ENCODE results near the gene COA7.
"Not testable (repeated sequence)": the region's sequence is repeated elsewhere in the genome, so short reads cannot be mapped to it uniquely, and the experiment has no call there.

The COA7 gene

GRCh38 chr1:52697795-52698674 is at the start of gene COA7:
Gene COA7, minus strand, starts transcription at chr1:52698347. Its CDS starts 21 bp downstream, at chr1:52698326.
- Histone ChIP-seq H3K9me3 (peaks cover 4% of the 10 kb centered on the region; the same call in 1 of the 2 replicates), H3K4me1 (peaks cover 12% of the 10 kb centered on the region), H3K27me3 (ENCODE audit: low read depth) (no peaks in the 10 kb centered on the region), H3K36me3 (replicated peaks) (peaks cover 17% of the 10 kb centered on the region), H3K4me3 (peak within 1 kb of the TSS; percentile 70)
- peak; percentile 70 to 90 for DNase-seq (ENCODE audit: low spot score in 2 of 2)
- in situ Hi-C loops (cut with MboI; ENCODE audit: low sequenced_read_pairs) = loop anchor here (25.0 kb wide), 2 partner anchors 286 to 811 kb away; partner anchors contain the start of genes NRDC, ORC1 and PRPF38A

DNA sequence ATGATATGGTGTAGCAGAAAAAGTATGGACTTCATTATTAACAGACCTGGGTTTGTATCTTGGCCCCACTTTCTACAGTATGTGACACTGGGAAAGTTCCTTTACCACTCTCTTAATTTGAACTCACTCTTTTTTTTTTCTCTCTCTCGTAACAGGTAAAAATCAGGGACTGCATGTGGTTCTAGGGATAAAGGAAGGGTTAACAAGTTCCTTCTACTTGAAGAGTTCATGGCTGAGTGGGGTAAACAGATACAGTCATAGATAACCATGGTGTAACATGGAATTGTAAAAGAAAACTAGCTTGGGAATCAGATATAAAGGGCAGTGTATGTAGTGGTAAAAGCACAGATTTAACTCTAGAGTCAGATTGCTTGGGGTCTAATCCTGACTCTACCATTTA is 49.3 kb upstream of the COA7 start:
- no peaks in the 10 kb centered on the region for H3K27me3 ChIP-seq (ENCODE audit: low read depth)
- DNase-seq (ENCODE audit: low spot score in 2 of 2) = no peak
- no peaks in the 10 kb centered on the region for H3K9me3 ChIP-seq
- no peak overlapping the region for H3K4me3 ChIP-seq
- no peaks in the 10 kb centered on the region for H3K36me3 ChIP-seq (replicated peaks)
- H3K4me1 ChIP-seq = peaks cover 5% of the 10 kb centered on the region
- in situ Hi-C loops (cut with MboI; ENCODE audit: low sequenced_read_pairs) = no loop called here

DNA sequence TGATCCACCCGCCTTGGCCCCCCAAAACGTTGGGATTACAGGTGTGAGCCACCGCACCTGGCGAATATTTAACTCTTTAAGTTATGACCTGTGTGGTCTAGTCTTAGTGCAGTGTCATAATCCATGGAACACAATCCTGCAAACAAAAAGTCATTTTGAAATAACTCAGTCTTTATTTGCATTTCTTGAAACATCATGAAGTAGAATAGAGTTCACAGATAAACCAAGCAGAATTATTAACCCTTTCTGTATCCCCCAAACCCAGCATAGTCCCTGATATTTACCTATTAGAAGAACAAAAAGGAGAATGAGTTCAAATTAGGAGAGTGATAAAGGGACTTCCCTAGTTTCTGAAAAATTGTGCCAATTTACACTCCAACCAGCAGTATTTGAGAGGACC is 48.0 kb upstream of the COA7 start:
- no peaks in the 10 kb centered on the region for H3K27me3 ChIP-seq (ENCODE audit: low read depth)
- DNase-seq (ENCODE audit: low spot score in 2 of 2) = no peak
- no peak overlapping the region for H3K4me3 ChIP-seq
- in situ Hi-C loops (cut with MboI; ENCODE audit: low sequenced_read_pairs) = no loop called here
- 0 out of 2 replicates have a peak, but pooled peaks cover 6% of the 10 kb centered on the region for H3K9me3 ChIP-seq
- H3K4me1 ChIP-seq = no peaks in the 10 kb centered on the region; the same call in 1 of the 2 replicates
- H3K36me3 ChIP-seq (replicated peaks) = no peaks in the 10 kb centered on the region

- Histone ChIP-seq H3K4me3 (no peak overlapping the region), H3K9me3 (0 out of 2 replicates have a peak, but pooled peaks cover 6% of the 10 kb centered on the region), H3K27me3 (ENCODE audit: low read depth) (no peaks in the 10 kb centered on the region), H3K4me1 (no peaks in the 10 kb centered on the region; the same call in 1 of the 2 replicates), H3K36me3 (replicated peaks) (no peaks in the 10 kb centered on the region)
- in situ Hi-C loops (cut with MboI; ENCODE audit: low sequenced_read_pairs) = no loop called here
- no peak for DNase-seq (ENCODE audit: low spot score in 2 of 2)
These were observed 43.1 kb upstream of the COA7 start for GRCh38 chr1:52741259-52741658.

DNA sequence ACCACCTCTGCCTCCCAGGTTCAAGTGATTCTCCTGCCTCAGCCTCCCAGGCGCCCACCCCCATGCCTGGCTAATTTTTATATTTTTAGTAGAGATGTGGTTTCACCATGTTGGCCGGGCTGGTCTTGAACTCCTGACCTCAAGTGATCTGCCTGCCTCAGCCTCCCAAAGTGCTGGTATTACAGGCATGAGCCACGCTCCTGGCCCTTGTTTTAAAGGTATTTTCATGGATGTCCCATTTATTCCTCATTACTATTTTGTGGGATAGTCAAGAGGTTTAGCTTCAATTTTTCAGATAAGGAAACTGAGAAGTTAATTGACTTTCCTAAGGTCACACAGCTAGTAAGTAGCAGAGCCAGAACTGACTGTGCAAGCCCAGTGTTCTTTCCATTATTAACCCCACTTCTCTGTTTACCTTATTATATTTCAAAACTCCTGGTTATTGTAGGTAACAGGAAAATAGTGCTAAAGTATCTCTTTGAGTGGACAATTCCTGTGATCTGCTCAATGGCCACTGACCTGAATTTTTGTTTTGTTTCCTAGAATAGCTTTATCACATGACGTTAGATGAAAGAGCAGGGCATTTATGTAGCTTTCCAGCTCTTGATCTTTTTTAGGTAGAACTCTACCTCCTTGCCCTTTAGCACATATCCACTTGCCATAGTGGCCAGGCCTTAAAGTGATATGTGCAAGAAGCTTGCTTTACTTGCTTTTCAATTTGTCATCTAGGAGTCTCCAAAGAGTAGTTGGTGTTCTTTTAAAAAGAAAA is 41.7 kb upstream of the COA7 start:
- Histone ChIP-seq H3K36me3 (replicated peaks) (no peaks in the 10 kb centered on the region), H3K27me3 (ENCODE audit: low read depth) (no peaks in the 10 kb centered on the region), H3K4me3 (no peak overlapping the region), H3K4me1 (peaks cover 9% of the 10 kb centered on the region), H3K9me3 (0 out of 2 replicates have a peak, but pooled peaks cover 6% of the 10 kb centered on the region)
- in situ Hi-C loops (cut with MboI; ENCODE audit: low sequenced_read_pairs) = no loop called here
- DNase-seq (ENCODE audit: low spot score in 2 of 2) = no peak

DNA sequence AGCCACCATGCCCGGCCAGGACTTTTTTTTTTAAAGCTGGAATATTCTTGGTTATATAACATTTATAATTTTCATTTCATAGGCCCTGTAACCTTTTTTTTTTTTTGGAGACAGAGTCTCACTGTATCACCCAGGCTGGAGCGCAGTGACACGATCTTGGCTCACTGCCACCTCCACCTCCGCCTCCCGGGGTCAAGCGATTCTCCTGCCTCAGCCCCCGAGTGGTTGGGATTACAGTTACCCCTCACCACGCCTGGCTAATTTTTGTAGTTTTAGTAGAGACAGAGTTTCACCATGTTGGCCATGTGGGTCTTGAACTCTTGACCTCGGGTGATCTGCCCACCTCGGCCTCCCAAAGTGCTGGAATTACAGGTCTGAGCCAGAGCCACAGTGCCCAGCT is 40.7 kb upstream of the COA7 start:
- no peak for DNase-seq (ENCODE audit: low spot score in 2 of 2)
- no peaks in the 10 kb centered on the region for H3K27me3 ChIP-seq (ENCODE audit: low read depth)
- H3K36me3 ChIP-seq (replicated peaks) = no peaks in the 10 kb centered on the region
- H3K4me1 ChIP-seq = peaks cover 11% of the 10 kb centered on the region
- in situ Hi-C loops (cut with MboI; ENCODE audit: low sequenced_read_pairs) = no loop called here
- no peak overlapping the region for H3K4me3 ChIP-seq
- H3K9me3 ChIP-seq = 0 out of 2 replicates have a peak, but pooled peaks cover 6% of the 10 kb centered on the region

- Histone ChIP-seq H3K4me3 (no peak overlapping the region), H3K27me3 (ENCODE audit: low read depth) (no peaks in the 10 kb centered on the region), H3K9me3 (0 out of 2 replicates have a peak, but pooled peaks cover 6% of the 10 kb centered on the region), H3K4me1 (peaks cover 11% of the 10 kb centered on the region), H3K36me3 (replicated peaks) (no peaks in the 10 kb centered on the region)
- in situ Hi-C loops (cut with MboI; ENCODE audit: low sequenced_read_pairs) = no loop called here
- no peak for DNase-seq (ENCODE audit: low spot score in 2 of 2)
These were observed 40.0 kb upstream of the COA7 start for GRCh38 chr1:52738148-52738547.

DNA sequence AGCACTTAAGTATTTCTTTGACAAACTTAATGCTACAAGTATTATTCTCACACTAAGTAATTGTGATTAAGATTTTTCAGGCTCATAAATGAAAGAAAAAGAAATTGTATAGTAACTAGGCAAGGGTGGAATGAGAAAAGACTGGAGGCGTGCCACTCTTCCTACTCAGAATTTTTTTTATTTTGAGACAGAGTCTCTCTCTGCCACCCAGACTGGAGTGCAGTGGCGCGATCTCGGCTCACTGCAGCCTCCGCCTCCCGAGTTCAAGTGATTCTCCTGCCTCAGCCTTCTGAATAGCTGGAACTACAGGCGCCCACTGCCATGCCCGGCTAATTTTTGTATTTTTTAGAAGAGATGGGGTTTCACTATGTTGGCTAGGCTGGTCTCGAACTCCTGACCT is 37.2 kb upstream of the COA7 start:
- H3K4me3 ChIP-seq; H3K27me3 ChIP-seq (ENCODE audit: low read depth); H3K36me3 ChIP-seq (replicated peaks); in situ Hi-C loops (cut with MboI; ENCODE audit: low sequenced_read_pairs); H3K9me3 ChIP-seq: not testable (repeated sequence)
- peaks cover 11% of the 10 kb centered on the region for H3K4me1 ChIP-seq
- DNase-seq (ENCODE audit: low spot score in 2 of 2) = peak; percentile 56 to 83

DNA sequence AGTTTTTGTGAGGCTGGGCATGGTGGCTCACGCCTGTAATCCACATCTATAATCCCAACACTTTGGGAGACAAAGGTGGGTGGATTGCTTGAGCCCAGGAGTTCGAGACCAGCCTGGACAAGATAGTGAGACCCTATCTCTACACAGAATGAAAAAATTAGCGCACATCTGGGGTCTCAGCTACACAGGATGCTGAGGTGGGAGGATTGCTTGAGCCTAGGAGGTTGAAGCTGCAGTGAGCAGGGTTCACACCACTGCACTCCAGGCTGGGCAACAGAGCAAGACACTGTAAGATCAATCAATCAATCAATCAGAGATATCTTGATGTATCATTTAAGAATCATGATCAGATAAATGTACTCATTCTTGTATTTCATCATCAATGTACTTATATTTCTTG is 35.2 kb upstream of the COA7 start:
- DNase-seq (ENCODE audit: low spot score in 2 of 2) = no peak
- Histone ChIP-seq H3K4me3 (no peak overlapping the region), H3K9me3 (no peaks in the 10 kb centered on the region), H3K4me1 (peaks cover 20% of the 10 kb centered on the region), H3K27me3 (ENCODE audit: low read depth) (no peaks in the 10 kb centered on the region), H3K36me3 (replicated peaks) (no peaks in the 10 kb centered on the region)
- in situ Hi-C loops (cut with MboI; ENCODE audit: low sequenced_read_pairs) = no loop called here

- Histone ChIP-seq H3K9me3 (no peaks in the 10 kb centered on the region), H3K27me3 (ENCODE audit: low read depth) (no peaks in the 10 kb centered on the region), H3K36me3 (replicated peaks) (no peaks in the 10 kb centered on the region), H3K4me1 (peaks cover 22% of the 10 kb centered on the region), H3K4me3 (no peak overlapping the region)
- in situ Hi-C loops (cut with MboI; ENCODE audit: low sequenced_read_pairs) = no loop called here
- no peak for DNase-seq (ENCODE audit: low spot score in 2 of 2)
These were observed 30.0 kb upstream of the COA7 start for GRCh38 chr1:52727956-52728656.

DNA sequence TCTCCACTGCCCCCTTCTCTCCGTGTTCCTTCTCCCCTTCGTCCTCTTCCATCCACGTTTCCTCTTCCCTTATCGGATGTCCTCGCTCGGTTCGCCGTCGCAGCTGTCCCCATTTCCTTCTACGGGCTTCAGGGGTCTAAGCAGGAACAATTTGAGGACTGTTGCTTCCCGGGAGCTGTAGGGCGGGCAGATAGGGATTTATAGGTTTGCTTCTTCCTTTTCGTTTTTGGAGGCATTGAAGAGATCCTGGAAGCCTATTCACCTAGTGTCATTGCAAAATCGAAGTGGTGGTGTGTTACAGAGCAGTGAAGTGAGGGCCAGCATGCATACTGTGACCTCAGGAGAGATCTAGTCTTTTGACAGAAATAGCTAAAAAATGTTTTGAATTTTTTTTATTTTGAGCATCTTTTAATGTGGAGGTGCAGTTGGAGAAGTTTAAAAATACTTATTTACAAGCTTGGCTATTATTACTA is 29.0 kb upstream of the COA7 start:
- H3K9me3 ChIP-seq = no peaks in the 10 kb centered on the region
- in situ Hi-C loops (cut with MboI; ENCODE audit: low sequenced_read_pairs) = no loop called here
- H3K4me3 ChIP-seq = peak overlapping the region; percentile 56
- no peaks in the 10 kb centered on the region for H3K27me3 ChIP-seq (ENCODE audit: low read depth)
- peaks cover 22% of the 10 kb centered on the region for H3K4me1 ChIP-seq
- DNase-seq (ENCODE audit: low spot score in 2 of 2) = peak; percentile 30 to 40
- H3K36me3 ChIP-seq (replicated peaks) = no peaks in the 10 kb centered on the region

DNA sequence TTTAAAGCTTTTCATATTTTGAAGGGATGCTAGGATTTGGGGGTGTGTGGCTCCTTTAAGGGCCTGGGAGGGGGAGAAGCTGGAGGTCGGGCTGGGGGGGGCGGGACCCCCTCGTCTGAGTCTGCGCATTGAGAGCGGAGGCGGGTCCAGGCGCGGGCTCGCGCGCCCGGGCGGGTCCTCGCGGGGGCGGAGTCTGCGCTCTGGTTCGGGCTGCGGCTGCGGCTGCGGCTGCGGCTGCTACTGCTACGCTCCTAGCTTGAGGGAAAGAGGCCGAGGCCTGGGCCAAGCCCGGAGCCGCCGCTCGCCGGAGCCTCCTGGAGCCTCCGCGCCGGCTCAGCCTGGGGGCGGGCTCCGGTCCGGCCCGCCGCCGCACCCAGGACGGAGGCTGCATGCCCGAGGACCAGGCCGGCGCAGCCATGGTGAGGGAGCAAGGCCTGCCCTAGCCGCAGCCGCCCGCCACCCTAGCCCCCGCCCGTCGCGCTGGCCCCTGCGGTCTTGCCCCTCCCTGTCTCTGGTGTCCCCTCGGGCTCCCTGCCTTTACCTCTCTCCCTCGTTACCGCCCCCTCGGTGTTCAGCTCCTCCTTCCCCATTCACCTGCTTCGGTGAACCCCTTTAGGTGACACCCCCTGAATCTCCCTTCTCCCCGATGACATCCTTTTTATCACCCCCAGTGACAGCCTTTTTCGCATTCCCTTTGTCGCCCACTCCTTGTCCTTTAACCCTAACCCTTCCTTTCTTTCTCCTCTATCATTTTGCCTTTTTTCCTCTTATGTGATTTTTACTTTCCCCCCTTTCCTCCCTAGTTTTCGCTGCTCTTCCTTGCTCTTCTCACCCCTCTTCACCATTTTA is 28.3 kb upstream of the COA7 start, which contains the start of gene ZYG11B:
Gene ZYG11B (plus strand): TSS at position 189 of the 849 bp plus-strand sequence. CDS start 201 bp downstream, at position 390.
- peaks cover 22% of the 10 kb centered on the region for H3K4me1 ChIP-seq
- no peaks in the 10 kb centered on the region for H3K36me3 ChIP-seq (replicated peaks)
- H3K9me3 ChIP-seq = no peaks in the 10 kb centered on the region
- DNase-seq (ENCODE audit: low spot score in 2 of 2) = peak; percentile 77 to 94
- H3K4me3 ChIP-seq = peak within 1 kb of the TSS; percentile 56
- H3K27me3 ChIP-seq (ENCODE audit: low read depth) = no peaks in the 10 kb centered on the region
- in situ Hi-C loops (cut with MboI; ENCODE audit: low sequenced_read_pairs) = no loop called here

Data from HAP-1 (cell line).